NCI-H2171 (cell line): ENCODE results near the gene RCAN2.
"Not testable (repeated sequence)": the region's sequence is repeated elsewhere in the genome, so short reads cannot be mapped to it uniquely, and the experiment has no call there.

Source experiments
- DNase-seq: peaks from one replicate; lab custom pipeline; 2025; lab: John Stamatoyannopoulos, UW

RCAN2 gene

GRCh38 chr6:46440141-46440540 is 51.1 kb downstream of the RCAN2 start:
- DNase-seq: no peak

- DNase-seq: no peak
Observed at GRCh38 chr6:46438245-46438644, 53.0 kb downstream of the RCAN2 start.

- DNase-seq: no peak
Observed at GRCh38 chr6:46437671-46438221, 53.5 kb downstream of the RCAN2 start.

GRCh38 chr6:46422619-46423018 is 68.6 kb downstream of the RCAN2 start:
- no peak for DNase-seq

- DNase-seq: no peak
Observed at GRCh38 chr6:46421939-46422338, 69.3 kb downstream of the RCAN2 start.

- DNase-seq: no peak
Observed at GRCh38 chr6:46420921-46421638, 70.2 kb downstream of the RCAN2 start.

- peak; percentile 22 for DNase-seq
Observed at GRCh38 chr6:46419576-46420002, 71.7 kb downstream of the RCAN2 start.

- no peak for DNase-seq
Observed at GRCh38 chr6:46414398-46414797, 76.9 kb downstream of the RCAN2 start.

- DNase-seq: no peak
Observed at GRCh38 chr6:46412662-46413061, 78.6 kb downstream of the RCAN2 start.

GRCh38 chr6:46411456-46412197 is 79.6 kb downstream of the RCAN2 start:
- no peak for DNase-seq

- peak; percentile 17 for DNase-seq
Observed at GRCh38 chr6:46410334-46410953, 80.8 kb downstream of the RCAN2 start.

- peak; percentile 68 for DNase-seq
Observed at GRCh38 chr6:46407776-46408530, 83.3 kb downstream of the RCAN2 start.

- DNase-seq: no peak
Observed at GRCh38 chr6:46407246-46407645, 84.0 kb downstream of the RCAN2 start.

GRCh38 chr6:46405620-46406180 is 85.5 kb downstream of the RCAN2 start:
- not testable (repeated sequence) for DNase-seq

- DNase-seq: no peak
Observed at GRCh38 chr6:46400898-46401297, 90.4 kb downstream of the RCAN2 start.

GRCh38 chr6:46395530-46395929 is 95.7 kb downstream of the RCAN2 start:
- no peak for DNase-seq

GRCh38 chr6:46393940-46394337 is 97.3 kb downstream of the RCAN2 start:
- DNase-seq: no peak

- no peak for DNase-seq
Observed at GRCh38 chr6:46393161-46393939, 97.9 kb downstream of the RCAN2 start.

- DNase-seq: no peak
Observed at GRCh38 chr6:46392294-46392693, 99.0 kb downstream of the RCAN2 start.

- no peak for DNase-seq
Observed at GRCh38 chr6:46390153-46390876, 100.9 kb downstream of the RCAN2 start.
